GM18951 (cell line): ENCODE measurements around the gene KIFAP3.
"Not testable (repeated sequence)": the region's sequence is repeated elsewhere in the genome, so short reads cannot be mapped to it uniquely, and the experiment has no call there.

ENCODE experiments used
- POLR2A ChIP-seq: IDR thresholded peaks from 4 replicates; pipeline ENCODE4 v1.6.1; 2011; ENCODE audit warnings: mild to moderate bottlenecking; ENCODE audit not compliant: insufficient read length, insufficient read depth; ENCODE audit errors: extremely low read depth
- in situ Hi-C: fragments of 300-500 bp; cut with MboI; formaldehyde crosslinking; loops from one replicate; pipeline ENCODE4 v1.12.0; 2022; ENCODE audit warnings: low sequenced_read_pairs, mixed read lengths, inconsistent platforms; ENCODE audit not compliant: unreplicated experiment

Gene KIFAP3

GRCh38 chr1:169874229-169874628 lies 200.3 kb downstream of the KIFAP3 start:
- in situ Hi-C loops: no loop called here
- no peak for TF ChIP-seq POLR2A

GRCh38 chr1:169873582-169874199 lies 200.8 kb downstream of the KIFAP3 start:
- no peak for TF ChIP-seq POLR2A
- in situ Hi-C loops: no loop called here

DNA sequence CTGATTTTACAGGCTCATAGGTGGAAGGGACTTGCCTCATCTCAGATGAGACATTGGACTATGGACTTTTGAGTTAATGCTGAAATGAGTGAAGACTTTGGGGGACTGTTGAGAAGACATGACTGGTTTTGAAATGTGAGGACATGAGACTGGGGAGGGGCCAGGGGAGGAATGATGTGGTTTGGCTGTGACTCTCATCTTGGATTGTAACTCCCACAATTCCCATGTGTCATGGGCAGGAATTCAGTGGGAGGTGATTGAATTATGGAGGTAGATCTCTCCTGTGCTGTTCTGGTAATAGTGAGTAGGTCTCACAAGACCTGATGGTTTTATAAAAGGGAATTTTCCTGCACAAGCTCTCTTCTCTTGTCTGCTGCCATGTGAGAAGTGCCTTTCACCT lies 201.6 kb downstream of the KIFAP3 start:
- no peak for TF ChIP-seq POLR2A
- in situ Hi-C loops: no loop called here

- in situ Hi-C loops: not testable (repeated sequence)
Observed at GRCh38 chr1:169871988-169872387, 202.5 kb downstream of the KIFAP3 start.
